Spleen (tissue), 13 donors: Measurements from ENCODE around the gene LBR. TPM values are rescaled to one million over a fixed set of nuclear protein-coding genes. Genes with fewer than 3 reads are reported as not detected.

Experiments used
- DNase-seq: peaks from one replicate; pipeline ENCODE4 v3.0.0-alpha.2; 2020
- H3K27ac ChIP-seq, 8 donors: fragments of 200-600 bp; sonication (generic) in 7 of 8; 1 replicate in 4 of 8; 2 replicates in 4 of 8; pipeline versions ENCODE4 v1.5.0 to v1.8.0; 2016 to 2021; ENCODE audit warnings: inconsistent platforms in 4 of 8, mild to moderate bottlenecking in 4 of 8, moderate library complexity in 1 of 8
- H3K27me3 ChIP-seq, 7 donors: fragments of 200-600 bp; sonication (generic) in 6 of 7; replicated peaks in 1 of 7; 1 replicate in 4 of 7; 2 replicates in 3 of 7; pipeline versions ENCODE4 v1.5.0 to v1.8.0; 2016 to 2021; ENCODE audit warnings: inconsistent platforms in 3 of 7, mild to moderate bottlenecking in 1 of 7
- H3K36me3 ChIP-seq, 6 donors: fragments of 200-600 bp; sonication (generic) in 5 of 6; 1 replicate in 4 of 6; 2 replicates in 2 of 6; pipeline versions ENCODE4 v1.5.0 to v1.8.0; 2016 to 2021; ENCODE audit warnings: inconsistent platforms in 2 of 6
- H3K4me1 ChIP-seq, 6 donors: fragments of 200-600 bp; sonication (generic) in 5 of 6; 1 replicate in 3 of 6; 2 replicates in 3 of 6; pipeline versions ENCODE4 v1.5.0 to v1.8.0; 2016 to 2021; ENCODE audit warnings: inconsistent platforms in 3 of 6
- H3K4me3 ChIP-seq, 8 donors: fragments of 200-600 bp; sonication (generic) in 7 of 8; 1 replicate in 4 of 8; 2 replicates in 4 of 8; pipeline versions ENCODE4 v1.5.0 to v1.8.0; 2016 to 2021; ENCODE audit warnings: inconsistent platforms in 4 of 8, mild to moderate bottlenecking in 4 of 8, moderate library complexity in 2 of 8
- H3K9me3 ChIP-seq, 8 donors: fragments of 200-600 bp; sonication (generic) in 7 of 8; 1 replicate in 4 of 8; 2 replicates in 4 of 8; pipeline versions ENCODE4 v1.5.0 to v1.8.0; 2016 to 2021; ENCODE audit warnings: inconsistent platforms in 4 of 8
- CTCF ChIP-seq, 11 experiments: fragments of 200-600 bp in 7 of 11; fragments of 450-650 bp in 4 of 11; sonication (generic) in 4 of 11; IDR thresholded peaks in 8 of 11; conservative IDR thresholded peaks in 3 of 11; 1 replicate in 7 of 11; 2 replicates in 4 of 11; pipeline versions ENCODE4 v1.4.0 to v1.8.0; 2016 to 2021; ENCODE audit warnings: antibody characterized with exemption in 11 of 11, inconsistent platforms in 4 of 11, mild to moderate bottlenecking in 1 of 11
- POLR2A ChIP-seq, 3 donors: fragments of 450-650 bp; IDR thresholded peaks; one replicate each; pipeline ENCODE4 v1.5.1; 2017; ENCODE audit warnings: antibody characterized with exemption in 3 of 3, mild to moderate bottlenecking in 1 of 3
- POLR2AphosphoS5 ChIP-seq, 3 donors: sonication (generic); formaldehyde crosslinking; IDR thresholded peaks; one replicate each; pipeline ENCODE4 v1.5.1; 2017; ENCODE audit warnings: antibody characterized with exemption in 3 of 3
- WGBS, 5 donors: extraction: QIAGEN DNeasy Blood & Tissue Kit in 3 of 5; methylation state at CpG; one replicate each; pipeline versions ENCODE4 v1.1.5 to v1.1.7; 2013 to 2018; 5-methylcytosine and 5-hydroxymethylcytosine counted together
- intact Hi-C: fragments of 100-400 bp; cut with DNase I; formaldehyde crosslinking; loops from one replicate; pipeline ENCODE4 v1.15.0; 2023; ENCODE audit warnings: low total_unique reads
- long read RNA-seq, 2 donors: transcript quantifications; one replicate each; lab custom pipeline, GENCODE V29; 2026
- polyA plus RNA-seq, 3 donors: library from polyadenylated mRNA; stranded (reverse); fragments of 200-250 nt; gene quantifications; one replicate each; pipeline ENCODE4 v1.2.1, GENCODE V29; 2013
- total RNA-seq, 7 donors: library from RNA; depleted of rRNA in 3 of 7; stranded (reverse); fragments of >200 nt in 3 of 7; fragmentation: NEBNext Ultra II Directional in 4 of 7; extraction: Animal tissue kit (Norgen Biotek cat#: 25700) in 4 of 7; gene quantifications; one replicate each; pipeline versions ENCODE4 v1.1.0 to v1.2.1, GENCODE V29; 2016 to 2021
- donor health status: healthy with polysubstance abuse.
- donor health status: DM: no; HTN: no; CAD: no; lungs with moderate emphysema.
- donor health status: DM: no; HTN: no; CAD: no.
- donor health status: Bipolar disorder and iron deficiency.
- donor health status: healthy.
- donor health status: DM: no; HTN: no; CAD: no.
- donor health status: DM: yes; HTN: yes; CAD: no.

LBR gene
- total RNA-seq (100 to 1,000 TPM in 1 of 7 donors, 10 to 100 TPM in 6; 83.7 to 157 (median 88.9) TPM), polyA plus RNA-seq (10 to 100 TPM; 20.8 to 44.7 (median 29.1) TPM)
- long read RNA-seq, donor 1, transcript LBR-201 (14 exons, 3,745 nt): major isoform, 18 of 22 reads
- long read RNA-seq, donor 1, partial matches to known transcripts: 0 of 22 reads
- long read RNA-seq, donor 1, other reads (novel, unspliced or antisense): 0 of 22 reads
- long read RNA-seq, donor 2, transcript LBR-201 (14 exons, 3,745 nt): major isoform, 19 of 19 reads
- long read RNA-seq, donor 2, partial matches to known transcripts: 0 of 19 reads
- long read RNA-seq, donor 2, other reads (novel, unspliced or antisense): 0 of 19 reads

DNA sequence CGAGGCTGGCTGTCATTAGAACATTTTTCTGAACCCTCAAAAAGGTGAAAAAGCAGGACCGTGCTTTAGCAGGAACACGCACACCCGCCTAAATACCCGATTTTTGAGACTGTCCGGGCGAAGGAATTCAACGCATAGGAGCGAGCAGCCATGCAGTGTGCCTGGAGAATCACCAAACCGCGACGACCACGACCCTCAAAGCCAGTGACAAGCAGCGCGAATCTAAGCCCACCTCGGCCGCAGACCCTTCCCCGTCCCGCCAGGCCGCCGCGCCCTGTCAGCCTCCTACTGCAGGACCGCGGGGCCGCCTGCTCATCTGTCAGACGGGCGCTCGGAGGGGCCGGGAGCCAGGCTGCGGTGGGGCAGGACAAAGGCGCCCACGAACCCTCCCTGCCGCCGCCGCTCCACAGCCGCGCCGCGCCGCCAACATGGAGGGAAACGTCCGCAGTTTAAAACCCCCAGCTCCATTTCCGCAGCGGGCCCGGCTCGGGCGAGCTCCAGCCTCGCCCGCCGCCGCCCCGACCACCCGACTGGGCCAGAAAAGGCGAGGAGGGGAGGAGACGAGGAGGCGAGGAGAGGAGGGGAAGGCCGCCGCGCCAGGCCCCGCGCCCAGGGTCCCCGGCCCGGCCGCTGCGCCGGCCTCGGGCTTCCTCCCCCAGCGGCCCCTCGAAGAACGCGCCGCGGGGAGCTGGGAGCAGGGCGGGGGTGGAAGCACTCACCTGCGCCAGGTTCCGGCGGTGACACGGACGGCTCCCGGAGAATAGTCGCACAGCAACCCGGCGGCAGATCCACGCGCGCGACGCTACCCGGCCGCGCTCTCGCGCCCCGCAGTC is at the start of gene LBR:
Gene LBR, minus strand, starts transcription at position 804 of the 833 bp plus-strand sequence. CDS start 3,963 bp downstream, outside the sequence.
- H3K4me3 ChIP-seq: peak within 1 kb of the TSS; percentile 75 to 99 (median 91)
- no peaks in the 10 kb centered on the region for H3K27me3 ChIP-seq
- intact Hi-C loops: no loop called here
- H3K27ac ChIP-seq: peak within 1 kb of the TSS; percentile 93 to 99 (median 96)
- TF ChIP-seq POLR2AphosphoS5 (IDR thresholded peaks at IDR 0.05): no peak
- peak in 1 of 11 experiments; percentile 22 for TF ChIP-seq CTCF (IDR thresholded peaks at IDR 0.05 in 8 of 11, conservative IDR thresholded peaks at IDR 0.05 in 3 of 11)
- peak in 1 of 3 donors; percentile 25 for TF ChIP-seq POLR2A (IDR thresholded peaks at IDR 0.05)
- 0 to 1% (median 0%) methylated on average over 25 to 94 of the region's 94 CpGs for WGBS, 5 donors
- peak; percentile 93 for DNase-seq
- peaks cover 0 to 13% (median 4%) of the 10 kb centered on the region in 6 donors for H3K36me3 ChIP-seq
- peaks cover 0 to 5% (median 0%) of the 10 kb centered on the region in 8 donors for H3K9me3 ChIP-seq
- peaks cover 12 to 65% (median 51%) of the 10 kb centered on the region in 6 donors for H3K4me1 ChIP-seq

GRCh38 chr1:225477296-225477911 is 49.6 kb upstream of the LBR start:
- intact Hi-C loops: loop anchor here (5.0 kb wide), 2 partner anchors 305 to 370 kb away; no protein-coding TSS in a partner anchor
- 84 to 90% (median 87%) methylated on average over 6 of the region's 6 CpGs for WGBS, 5 donors
- Histone ChIP-seq H3K9me3 (no peaks in the 10 kb centered on the region), H3K4me3 (no peak overlapping the region), H3K27me3 (no peaks in the 10 kb centered on the region), H3K27ac (no peak overlapping the region), H3K36me3 (no peaks in the 10 kb centered on the region), H3K4me1 (peaks cover 8 to 84% (median 29%) of the 10 kb centered on the region in 6 donors)
- TF ChIP-seq POLR2A (IDR thresholded peaks at IDR 0.05) (no peak), POLR2AphosphoS5 (IDR thresholded peaks at IDR 0.05) (no peak), CTCF (IDR thresholded peaks at IDR 0.05 in 8 of 11, conservative IDR thresholded peaks at IDR 0.05 in 3 of 11) (no peak)
- DNase-seq: no peak

DNA sequence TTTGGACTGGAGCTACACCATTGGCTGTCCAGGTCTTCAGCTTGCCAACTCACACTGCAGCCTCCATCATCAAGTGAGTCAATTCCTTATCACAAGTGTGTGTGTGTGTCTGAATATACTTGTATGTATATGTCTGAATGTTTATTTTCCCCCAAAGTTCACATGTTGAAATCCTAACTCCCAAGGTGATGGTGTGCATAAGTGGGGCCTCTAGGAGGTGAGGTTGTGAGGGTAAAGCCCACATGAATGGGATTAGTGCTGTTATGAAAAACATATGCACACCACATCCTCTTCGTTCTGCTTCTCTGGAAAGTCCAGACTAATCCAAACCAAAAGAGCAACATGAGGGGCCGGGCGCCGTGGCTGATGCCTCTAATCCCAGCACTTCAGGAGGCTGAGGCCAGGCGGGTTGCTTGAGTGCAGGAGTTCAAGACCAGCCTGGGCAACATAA is 48.7 kb upstream of the LBR start:
- intact Hi-C loops: loop anchor here (5.0 kb wide), 2 partner anchors 306 to 371 kb away; no protein-coding TSS in a partner anchor
- H3K9me3 ChIP-seq: no peaks in the 10 kb centered on the region

More for the DNA sequence above, 48.7 kb upstream of the LBR start:
- Histone ChIP-seq H3K27me3 (no peaks in the 10 kb centered on the region), H3K4me1 (peaks cover 8 to 79% (median 29%) of the 10 kb centered on the region in 6 donors), H3K4me3 (no peak overlapping the region), H3K27ac (no peak overlapping the region), H3K36me3 (no peaks in the 10 kb centered on the region)
- no peak for DNase-seq
- TF ChIP-seq POLR2A (IDR thresholded peaks at IDR 0.05) (no peak), POLR2AphosphoS5 (IDR thresholded peaks at IDR 0.05) (no peak), CTCF (IDR thresholded peaks at IDR 0.05 in 8 of 11, conservative IDR thresholded peaks at IDR 0.05 in 3 of 11) (no peak)
- 72 to 82% (median 72%) methylated on average over 5 of the region's 5 CpGs for WGBS, 5 donors
